K562 (cell line): ENCODE data around the gene GOLGA2. TPM values are rescaled to one million over a fixed set of nuclear protein-coding genes. Genes with fewer than 3 reads are reported as not detected.

Experiments used
- ATF1 ChIP-seq, 2 experiments: fragments of 450-650 bp in 1 of 2; IDR thresholded peaks; 2 replicates each; pipeline ENCODE4 v1.6.1; 2016; ENCODE audit warnings: missing compliant biosample characterization in 1 of 2, missing genetic modification characterization in 1 of 2
- BHLHE40 ChIP-seq: IDR thresholded peaks from 2 replicates; pipeline ENCODE4 v1.6.1; 2011; ENCODE audit warnings: low read length, improper control_type of control experiment
- CEBPB ChIP-seq: fragments of 450-650 bp; IDR thresholded peaks from 2 replicates; pipeline ENCODE4 v1.6.1; 2016; ENCODE audit warnings: missing genetic modification characterization, missing compliant biosample characterization
- CHD2 ChIP-seq: IDR thresholded peaks from 2 replicates; pipeline ENCODE4 v1.6.1; 2011; ENCODE audit warnings: low read depth, low read length
- CXXC5 ChIP-seq: fragments of 250-450 bp; sonication (Bioruptor Pico); IDR thresholded peaks from 2 replicates; pipeline ENCODE4 v1.8.0; 2022; ENCODE audit warnings: inconsistent platforms, mild to moderate bottlenecking, moderate library complexity
- HNRNPL ChIP-seq: fragments of 200-400 bp; formaldehyde crosslinking; IDR thresholded peaks from 2 replicates; pipeline ENCODE4 v1.6.1; 2017; ENCODE audit warnings: low read depth, mild to moderate bottlenecking, low read length
- HNRNPUL1 ChIP-seq: fragments of 200-400 bp; formaldehyde crosslinking; IDR thresholded peaks from 2 replicates; pipeline ENCODE4 v1.6.1; 2017; ENCODE audit warnings: low read length
- MIER1 ChIP-seq: fragments of 450-650 bp; IDR thresholded peaks from 2 replicates; pipeline ENCODE4 v1.6.1; 2016; ENCODE audit warnings: antibody characterized with exemption, mild to moderate bottlenecking, low read depth
- MTA1 ChIP-seq: fragments of 450-650 bp; IDR thresholded peaks from 2 replicates; pipeline ENCODE4 v1.6.1; 2017; ENCODE audit warnings: borderline replicate concordance
- MTA2 ChIP-seq: fragments of 450-650 bp; IDR thresholded peaks from 2 replicates; pipeline ENCODE4 v1.6.1; 2016; ENCODE audit warnings: low read depth
- NRF1 ChIP-seq, 2 experiments: fragments of 450-650 bp; IDR thresholded peaks in 1 of 2; conservative IDR thresholded peaks in 1 of 2; 2 replicates each; pipeline ENCODE4 v1.6.1; 2014; ENCODE audit warnings: mild to moderate bottlenecking in 2 of 2
- PCBP1 ChIP-seq: fragments of 200-400 bp; formaldehyde crosslinking; IDR thresholded peaks from 2 replicates; pipeline ENCODE4 v1.6.1; 2018; ENCODE audit warnings: mild to moderate bottlenecking, low read depth, low read length; ENCODE audit not compliant: poor library complexity, severe bottlenecking
- POLR2B ChIP-seq: fragments of 450-650 bp; IDR thresholded peaks from 2 replicates; pipeline ENCODE4 v1.6.1; 2018; ENCODE audit warnings: low read depth; ENCODE audit not compliant: partially characterized antibody
- PURB ChIP-seq: sonication (generic); formaldehyde crosslinking; IDR thresholded peaks from 2 replicates; pipeline ENCODE4 v1.9.0; 2021; ENCODE audit warnings: low read depth, mild to moderate bottlenecking, missing genetic modification reagents
- RBBP5 ChIP-seq: fragments of 200-600 bp; sonication (generic); IDR thresholded peaks from 2 replicates; pipeline ENCODE4 v1.6.1; 2012; ENCODE audit warnings: borderline replicate concordance, mild to moderate bottlenecking, low read length, control low read depth, inconsistent platforms; ENCODE audit not compliant: insufficient read depth, poor library complexity, severe bottlenecking
- RNF2 ChIP-seq: sonication (generic); IDR thresholded peaks from 2 replicates; pipeline ENCODE4 v1.6.1; 2016
- SIX5 ChIP-seq, 2 experiments: IDR thresholded peaks; 2 replicates each; pipeline ENCODE4 v1.6.1; 2011; ENCODE audit warnings: low read length in 2 of 2, borderline replicate concordance in 1 of 2, low read depth in 1 of 2, mild to moderate bottlenecking in 1 of 2, moderate library complexity in 1 of 2; ENCODE audit not compliant: insufficient read depth in 1 of 2
- SUPT5H ChIP-seq: fragments of 450-650 bp; IDR thresholded peaks from 2 replicates; pipeline ENCODE4 v1.6.1; 2016
- TFE3 ChIP-seq: fragments of 450-650 bp; formaldehyde crosslinking; IDR thresholded peaks from 2 replicates; pipeline ENCODE4 v1.4.0; 2020; ENCODE audit warnings: mild to moderate bottlenecking, mixed read lengths
- THRB ChIP-seq: fragments of 450-650 bp; formaldehyde crosslinking; conservative IDR thresholded peaks from 2 replicates; pipeline ENCODE4 v1.4.0; 2022; ENCODE audit warnings: mild to moderate bottlenecking, missing genetic modification characterization
- TSC22D4 ChIP-seq: fragments of 450-650 bp; IDR thresholded peaks from 2 replicates; pipeline ENCODE4 v1.6.1; 2016; ENCODE audit warnings: missing genetic modification characterization, missing biosample characterization, control low read depth
- ZBTB9 ChIP-seq: fragments of 450-650 bp; formaldehyde crosslinking; IDR thresholded peaks from 2 replicates; pipeline ENCODE4 v1.4.0; 2020; ENCODE audit warnings: mild to moderate bottlenecking, moderate library complexity
- ZC3H11A ChIP-seq: IDR thresholded peaks from 2 replicates; pipeline ENCODE4 v1.6.1; 2012; ENCODE audit warnings: low read depth, low read length, improper control_type of control experiment
- ZNF511 ChIP-seq: sonication (generic); formaldehyde crosslinking; IDR thresholded peaks from 2 replicates; pipeline ENCODE4 v1.8.0; 2022; ENCODE audit warnings: mild to moderate bottlenecking, missing genetic modification reagents
- polyA plus RNA-seq, 8 experiments: library from polyadenylated mRNA; depleted of rRNA in 4 of 8; stranded (reverse) in 5 of 8; unstranded in 3 of 8; fragments of >200 nt; fragmentation: Nextera tagmentation in 2 of 8; fragmentation: Illumina TruSeq in 1 of 8; extraction: Ambion mirVana in 2 of 8; extraction: Trizol in 1 of 8; gene quantifications; 2 replicates each; pipeline versions ENCODE4 v1.2.1 to v1.2.3, GENCODE V29; 2011 to 2014; ENCODE audit warnings: inconsistent platforms in 1 of 8, missing spikeins in 1 of 8
- total RNA-seq, 7 experiments: library from RNA; depleted of rRNA in 6 of 7; stranded (reverse); fragments of >200 nt in 6 of 7; fragmentation: Illumina TruSeq in 2 of 7; extraction: Trizol in 2 of 7; gene quantifications; 2 replicates each; pipeline versions ENCODE4 v1.2.1 to v1.2.3, GENCODE V29; 2011 to 2021; ENCODE audit warnings: low replicate concordance in 1 of 7

GOLGA2 gene
- total and polyA plus RNA-seq, 9 of the 15 experiments (the other 6 are each of a cell fraction or from before 2014, with no cell fraction given): 15.7 to 138 (median 76.0) TPM

GRCh38 chr9:128249908-128250838, 25.6 kb downstream of the GOLGA2 start (continued):
- TF ChIP-seq RBBP5 (peak; percentile 91), RNF2 (no peak), POLR2B (no peak), CHD2 (no peak), ATF1 (CRISPR knock-in tag; IDR thresholded peaks at IDR 0.05) (no peak), ATF1 (tag; IDR thresholded peaks at IDR 0.05) (peak; percentile 96), ZC3H11A (no peak), HNRNPUL1 (no peak), PURB (CRISPR knock-in tag) (no peak), MTA1 (no peak; the same call in none of the 2 replicates), ZBTB9 (0 out of 2 replicates have a peak, but pooled peaks have one; percentile 58), CEBPB (no peak), MTA2 (no peak), ZNF511 (CRISPR knock-in tag) (no peak), SUPT5H (0 out of 2 replicates have a peak, but pooled peaks have one; percentile 9), HNRNPL (0 out of 2 replicates have a peak, but pooled peaks have one; percentile 35), TSC22D4 (tag) (no peak), TFE3 (CRISPR knock-in tag) (0 out of 2 replicates have a peak, but pooled peaks have one; percentile 1), CXXC5 (CRISPR knock-in tag) (peak; percentile 79), MIER1 (no peak), SIX5 (IDR thresholded peaks at IDR 0.05; ENCODE audit: borderline replicate concordance in 1 of 2, insufficient read depth in 1 of 2, low read depth in 1 of 2, low read length in 2 of 2) (no peak), NRF1 (conservative IDR thresholded peaks at IDR 0.05 in 1 of 2, IDR thresholded peaks at IDR 0.05 in 1 of 2) (peak; percentile 94 to 95), BHLHE40 (0 out of 2 replicates have a peak, but pooled peaks have one; percentile 3), PCBP1 (no peak), THRB (CRISPR knock-in tag) (no peak)
